ENCODE results near the gene SHC2.

Gene SHC2

DNA sequence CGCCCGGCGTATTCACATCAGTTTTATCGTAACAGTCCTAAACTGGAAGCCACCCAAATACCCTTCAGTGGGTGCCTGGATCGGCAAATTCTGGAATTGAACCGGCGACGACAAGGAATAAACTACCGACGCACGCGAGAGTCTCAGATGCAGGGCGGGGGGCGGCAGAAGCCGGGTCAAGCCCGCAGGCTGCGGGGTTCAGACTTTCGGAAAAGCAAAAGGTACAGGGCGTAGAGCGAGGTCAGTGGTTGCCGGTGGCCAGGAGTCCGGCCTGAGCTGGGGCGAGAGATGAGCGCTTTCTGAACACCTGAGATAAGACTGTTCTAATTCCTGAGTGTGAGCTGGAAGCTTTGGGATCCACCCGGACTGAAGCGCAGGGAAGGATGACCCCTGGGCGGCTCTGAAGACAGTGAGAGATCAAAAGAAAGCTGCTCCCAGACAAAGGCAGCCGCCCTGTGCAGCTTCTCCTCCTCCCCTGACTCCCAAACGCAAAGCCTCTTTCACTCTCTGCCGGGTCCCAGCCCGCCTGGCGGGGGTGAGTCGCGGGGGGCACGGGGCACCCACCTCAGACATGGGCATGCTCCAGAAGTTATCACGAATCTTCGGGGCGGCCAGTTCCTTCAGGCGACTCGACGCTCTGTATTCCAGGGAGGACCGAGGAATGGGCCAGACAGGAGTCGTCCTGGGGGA is 90.0 kb downstream of the SHC2 start:
- H3K36me3 ChIP-seq (replicated peaks): no peaks in the 10 kb centered on the region
- H3K4me3 ChIP-seq: no peak overlapping the region
- H3K4me1 ChIP-seq: no peaks in the 10 kb centered on the region
- H3K9me3 ChIP-seq: peaks cover 4% of the 10 kb centered on the region; the same call in 1 of the 2 replicates
- no peaks in the 10 kb centered on the region for H3K27me3 ChIP-seq (ENCODE audit: low read depth)
- in situ Hi-C loops (cut with MboI; ENCODE audit: low sequenced_read_pairs): no loop called here
- no peak for DNase-seq (ENCODE audit: low spot score in 2 of 2)

DNA sequence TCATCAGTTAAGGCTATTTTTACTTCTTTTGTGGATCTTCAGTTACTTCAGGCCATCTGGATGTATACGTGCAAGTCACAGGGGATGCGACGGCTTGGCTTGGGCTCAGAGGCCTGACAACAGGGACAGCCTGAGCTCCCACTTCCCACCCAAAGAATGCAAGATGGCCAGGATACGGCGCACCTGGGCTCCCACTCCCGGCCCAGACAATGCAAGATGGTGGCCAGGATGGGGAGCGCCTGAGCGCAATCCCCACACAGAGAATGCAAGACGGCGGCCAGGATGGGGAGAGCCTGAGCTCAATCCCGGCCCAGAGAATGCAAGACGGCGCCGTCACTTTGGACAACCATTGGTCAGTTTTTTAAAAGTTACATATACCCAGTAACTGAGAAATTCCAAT is 91.0 kb downstream of the SHC2 start:
- Histone ChIP-seq H3K36me3 (replicated peaks) (no peaks in the 10 kb centered on the region), H3K27me3 (ENCODE audit: low read depth) (no peaks in the 10 kb centered on the region), H3K4me1 (no peaks in the 10 kb centered on the region), H3K4me3 (no peak overlapping the region), H3K9me3 (peaks cover 4% of the 10 kb centered on the region; the same call in 1 of the 2 replicates)
- DNase-seq (ENCODE audit: low spot score in 2 of 2): no peak
- in situ Hi-C loops (cut with MboI; ENCODE audit: low sequenced_read_pairs): no loop called here

DNA sequence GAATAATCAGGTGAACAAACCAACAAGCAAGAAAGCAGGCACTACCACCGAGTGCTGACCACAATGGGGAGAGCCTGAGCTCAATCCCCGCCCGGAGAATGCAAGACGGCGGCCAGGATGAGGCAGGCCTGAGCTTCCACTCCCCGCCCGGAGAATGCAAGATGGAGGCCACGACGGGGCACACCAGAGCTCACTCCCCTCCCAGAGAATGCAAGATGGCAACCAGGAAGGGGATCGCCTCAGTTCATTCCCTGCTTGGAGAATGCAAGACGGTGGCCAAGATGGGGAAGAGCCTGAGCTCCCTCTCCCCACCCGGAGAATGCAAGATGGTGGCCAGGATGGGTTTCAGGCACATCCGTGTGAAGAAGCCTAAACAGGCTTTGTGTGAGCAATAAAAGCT is 91.6 kb downstream of the SHC2 start:
- no peaks in the 10 kb centered on the region for H3K27me3 ChIP-seq (ENCODE audit: low read depth)
- H3K4me1 ChIP-seq: no peaks in the 10 kb centered on the region
- H3K4me3 ChIP-seq: no peak overlapping the region
- DNase-seq (ENCODE audit: low spot score in 2 of 2): no peak
- peaks cover 4% of the 10 kb centered on the region; the same call in 1 of the 2 replicates for H3K9me3 ChIP-seq
- in situ Hi-C loops (cut with MboI; ENCODE audit: low sequenced_read_pairs): no loop called here
- H3K36me3 ChIP-seq (replicated peaks): no peaks in the 10 kb centered on the region

DNA sequence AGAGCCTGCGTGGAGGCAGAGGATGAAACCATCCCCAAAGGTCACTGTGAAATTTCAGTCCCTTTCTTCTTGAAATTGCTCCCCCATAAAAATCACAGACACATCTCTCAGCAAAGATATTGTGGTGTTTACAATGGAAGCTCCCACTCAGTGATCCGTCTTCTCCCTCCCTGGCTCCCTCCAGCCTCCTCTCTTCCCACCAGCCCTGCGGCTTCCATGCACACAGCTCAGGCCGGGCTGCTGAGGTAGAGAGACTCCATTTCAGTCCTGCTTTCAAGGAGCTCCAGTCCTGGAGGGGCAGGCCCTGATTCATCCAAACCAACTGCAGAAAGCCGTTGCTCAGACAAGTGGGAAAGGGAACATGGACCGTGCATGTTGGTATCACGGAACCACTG is 92.2 kb downstream of the SHC2 start:
- H3K27me3 ChIP-seq (ENCODE audit: low read depth): no peaks in the 10 kb centered on the region

GRCh38 chr19:367963-368629 is 92.7 kb downstream of the SHC2 start:
- no peaks in the 10 kb centered on the region for H3K36me3 ChIP-seq (replicated peaks)
- DNase-seq (ENCODE audit: low spot score in 2 of 2): no peak
- H3K4me3 ChIP-seq: no peak overlapping the region
- H3K4me1 ChIP-seq: no peaks in the 10 kb centered on the region
- no peaks in the 10 kb centered on the region for H3K27me3 ChIP-seq (ENCODE audit: low read depth)
- in situ Hi-C loops (cut with MboI; ENCODE audit: low sequenced_read_pairs): no loop called here
- peaks cover 4% of the 10 kb centered on the region; the same call in 1 of the 2 replicates for H3K9me3 ChIP-seq

More for the DNA sequence above, 92.2 kb downstream of the SHC2 start:
- no peak for DNase-seq (ENCODE audit: low spot score in 2 of 2)
- H3K4me1 ChIP-seq: no peaks in the 10 kb centered on the region
- H3K36me3 ChIP-seq (replicated peaks): no peaks in the 10 kb centered on the region
- in situ Hi-C loops (cut with MboI; ENCODE audit: low sequenced_read_pairs): no loop called here
- peaks cover 4% of the 10 kb centered on the region; the same call in 1 of the 2 replicates for H3K9me3 ChIP-seq
- H3K4me3 ChIP-seq: no peak overlapping the region

- Histone ChIP-seq H3K9me3 (peaks cover 4% of the 10 kb centered on the region; the same call in 1 of the 2 replicates), H3K36me3 (replicated peaks) (no peaks in the 10 kb centered on the region), H3K4me1 (no peaks in the 10 kb centered on the region), H3K27me3 (ENCODE audit: low read depth) (no peaks in the 10 kb centered on the region), H3K4me3 (no peak overlapping the region)
- DNase-seq (ENCODE audit: low spot score in 2 of 2): no peak
- in situ Hi-C loops (cut with MboI; ENCODE audit: low sequenced_read_pairs): no loop called here
Measured at GRCh38 chr19:367561-367960, 93.3 kb downstream of the SHC2 start.

- Histone ChIP-seq H3K4me1 (no peaks in the 10 kb centered on the region), H3K4me3 (no peak overlapping the region), H3K36me3 (replicated peaks) (no peaks in the 10 kb centered on the region), H3K9me3 (peaks cover 4% of the 10 kb centered on the region; the same call in 1 of the 2 replicates), H3K27me3 (ENCODE audit: low read depth) (no peaks in the 10 kb centered on the region)
- DNase-seq (ENCODE audit: low spot score in 2 of 2): no peak
- in situ Hi-C loops (cut with MboI; ENCODE audit: low sequenced_read_pairs): no loop called here
Measured at GRCh38 chr19:366951-367350, 93.9 kb downstream of the SHC2 start.

Data from HAP-1 (cell line).